Esophagus muscularis mucosa (tissue), 4 donors: ENCODE results near the gene KIF18B. TPM values are rescaled to one million over a fixed set of nuclear protein-coding genes. Genes with fewer than 3 reads are reported as not detected.

Source experiments
- DNase-seq: peaks from one replicate; pipeline ENCODE4 v3.0.0-alpha.2; 2017; ENCODE audit errors: extremely low spot score
- H3K27ac ChIP-seq, 4 donors: fragments of 200-600 bp; sonication (generic); replicated peaks in 1 of 4; 1 replicate in 3 of 4; 2 replicates in 1 of 4; pipeline ENCODE4 v1.5.1; 2016 to 2019; ENCODE audit warnings: mild to moderate bottlenecking in 1 of 4
- H3K27me3 ChIP-seq, 4 donors: fragments of 200-600 bp; sonication (generic); one replicate each; pipeline versions ENCODE4 v1.5.1 to v1.6.0; 2016 to 2019
- H3K36me3 ChIP-seq, 4 donors: fragments of 200-600 bp; sonication (generic); one replicate each; pipeline ENCODE4 v1.5.1; 2016 to 2019
- H3K4me1 ChIP-seq, 4 donors: fragments of 200-600 bp; sonication (generic); one replicate each; pipeline ENCODE4 v1.5.1; 2016 to 2019
- H3K4me3 ChIP-seq, 4 donors: fragments of 200-600 bp; sonication (generic); 1 replicate in 2 of 4; 2 replicates in 2 of 4; pipeline ENCODE4 v1.5.1; 2016 to 2019; ENCODE audit warnings: mild to moderate bottlenecking in 4 of 4, moderate library complexity in 1 of 4
- H3K9me3 ChIP-seq, 4 donors: fragments of 200-600 bp; sonication (generic); 1 replicate in 3 of 4; 2 replicates in 1 of 4; pipeline ENCODE4 v1.5.1; 2016 to 2019
- CTCF ChIP-seq, 3 experiments: fragments of 200-600 bp in 2 of 3; fragments of 450-650 bp in 1 of 3; sonication (generic) in 2 of 3; IDR thresholded peaks; one replicate each; pipeline ENCODE4 v1.5.1; 2017 to 2019; ENCODE audit warnings: antibody characterized with exemption in 3 of 3, mild to moderate bottlenecking in 2 of 3, moderate library complexity in 1 of 3
- EP300 ChIP-seq: sonication (generic); formaldehyde crosslinking; IDR thresholded peaks from one replicate; pipeline ENCODE4 v1.6.1; 2017; ENCODE audit warnings: antibody characterized with exemption
- POLR2A ChIP-seq: fragments of 450-650 bp; IDR thresholded peaks from one replicate; pipeline ENCODE4 v1.6.1; 2017; ENCODE audit warnings: antibody characterized with exemption, moderate library complexity, mild to moderate bottlenecking, low read depth
- POLR2AphosphoS5 ChIP-seq, 2 donors: sonication (generic); formaldehyde crosslinking; IDR thresholded peaks; one replicate each; pipeline ENCODE4 v1.6.1; 2017; ENCODE audit warnings: antibody characterized with exemption in 2 of 2
- WGBS: methylation state at CpG from one replicate; pipeline ENCODE4 v1.1.5; 2018; 5-methylcytosine and 5-hydroxymethylcytosine counted together
- intact Hi-C: fragments of 100-400 bp; cut with DNase I; formaldehyde crosslinking; loops from one replicate; pipeline ENCODE4 v1.15.1; 2023
- total RNA-seq, 4 donors: library from RNA; depleted of rRNA; stranded (reverse); fragments of >200 nt; gene quantifications; one replicate each; pipeline versions ENCODE4 v1.1.0 to v1.2.1, GENCODE V29; 2016

KIF18B gene
- total RNA-seq, 4 donors from 2014 or later = 0.17 TPM; not detected in 3

DNA sequence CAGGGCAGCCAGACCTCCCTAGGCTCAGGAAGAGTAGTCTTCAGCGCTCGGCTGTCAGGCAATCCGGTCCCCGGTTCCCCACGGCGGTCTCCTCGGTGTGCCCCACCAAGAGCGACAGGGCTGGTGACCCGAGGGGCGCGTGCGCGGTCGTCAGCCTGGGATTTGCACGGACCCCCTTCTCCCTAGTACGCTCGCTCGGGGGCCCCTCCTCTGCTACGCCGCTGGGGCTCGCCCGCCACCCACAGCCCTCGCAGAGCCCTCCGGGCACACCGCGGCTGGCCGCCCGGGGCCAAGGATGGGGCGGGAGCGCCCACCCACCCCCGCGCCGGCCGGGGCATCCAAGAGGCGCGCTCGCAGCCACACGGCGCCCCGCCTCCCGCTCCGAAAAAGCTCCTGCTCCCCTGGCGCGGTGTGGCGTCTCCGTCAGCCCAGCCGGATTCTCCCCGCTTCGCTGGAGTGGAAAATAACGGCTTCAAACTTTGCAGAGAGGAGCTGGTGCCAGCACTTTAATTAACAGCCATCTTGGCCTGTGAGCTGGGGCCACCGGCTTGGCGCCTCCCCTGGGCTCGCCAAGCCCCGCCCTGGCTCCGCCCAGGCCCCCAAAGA lies 22.7 kb upstream of the KIF18B start:
- Histone ChIP-seq H3K36me3 (no peaks in the 10 kb centered on the region), H3K27ac (peak overlapping the region; percentile 80 to 87 (median 86)), H3K9me3 (no peaks in the 10 kb centered on the region), H3K4me3 (peak overlapping the region; percentile 55 to 65 (median 59)), H3K4me1 (peaks cover 23 to 49% (median 47%) of the 10 kb centered on the region in 4 donors), H3K27me3 (peaks cover 8 to 36% (median 20%) of the 10 kb centered on the region in 4 donors)
- intact Hi-C loops = no loop called here
- 0% methylated on average over 5 of the region's 55 CpGs for WGBS
- DNase-seq = no peak
- TF ChIP-seq POLR2AphosphoS5 (IDR thresholded peaks at IDR 0.05) = peak; percentile 29 to 53
- TF ChIP-seq CTCF (IDR thresholded peaks at IDR 0.05) = peak in 1 of 3 experiments; percentile 9
- TF ChIP-seq POLR2A = no peak

DNA sequence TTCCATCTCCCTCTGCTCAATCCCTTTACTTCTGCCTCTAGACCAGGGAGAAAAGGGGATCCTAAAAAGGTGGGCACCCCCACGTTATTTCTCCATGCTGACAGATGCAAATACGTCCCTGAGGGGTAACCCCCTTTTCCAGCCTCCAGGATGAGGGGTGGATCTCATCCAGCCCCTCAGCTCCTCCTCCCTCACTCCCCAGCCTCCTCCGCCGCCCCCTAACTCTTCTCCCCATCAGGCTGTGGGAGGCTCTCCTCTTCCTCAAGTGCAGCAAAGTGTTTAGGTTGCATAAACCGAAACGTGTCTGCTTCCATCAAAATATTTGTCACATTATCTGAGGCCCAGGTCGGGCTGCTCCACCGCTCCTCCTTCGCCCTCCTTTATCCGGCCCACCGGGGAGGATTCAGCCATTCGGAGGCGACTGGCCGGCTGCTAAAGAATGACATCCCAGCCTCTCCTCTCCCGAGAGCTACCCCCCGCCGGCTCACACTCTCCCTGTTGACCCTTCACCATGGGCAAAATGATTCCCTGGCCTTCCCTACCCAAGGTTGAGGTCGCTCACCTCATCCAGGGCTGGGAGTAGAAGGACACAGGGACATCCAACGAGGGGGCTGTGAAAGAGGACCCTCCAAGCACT lies 21.7 kb upstream of the KIF18B start:
- peaks cover 23 to 49% (median 47%) of the 10 kb centered on the region in 4 donors for H3K4me1 ChIP-seq
- peak overlapping the region; percentile 55 to 65 (median 56) for H3K4me3 ChIP-seq
- DNase-seq = no peak
- no peaks in the 10 kb centered on the region for H3K9me3 ChIP-seq
- intact Hi-C loops = no loop called here
- H3K27me3 ChIP-seq = peaks cover 8 to 44% (median 21%) of the 10 kb centered on the region in 4 donors
- H3K36me3 ChIP-seq = no peaks in the 10 kb centered on the region
- peak overlapping the region in 3 of 4 donors; percentile 57 to 87 (median 80) for H3K27ac ChIP-seq
- WGBS = 69% methylated on average over 19 of the region's 19 CpGs
- TF ChIP-seq EP300 = no peak
- TF ChIP-seq POLR2AphosphoS5 (IDR thresholded peaks at IDR 0.05) = no peak
- no peak for TF ChIP-seq CTCF (IDR thresholded peaks at IDR 0.05)
- no peak for TF ChIP-seq POLR2A

DNA sequence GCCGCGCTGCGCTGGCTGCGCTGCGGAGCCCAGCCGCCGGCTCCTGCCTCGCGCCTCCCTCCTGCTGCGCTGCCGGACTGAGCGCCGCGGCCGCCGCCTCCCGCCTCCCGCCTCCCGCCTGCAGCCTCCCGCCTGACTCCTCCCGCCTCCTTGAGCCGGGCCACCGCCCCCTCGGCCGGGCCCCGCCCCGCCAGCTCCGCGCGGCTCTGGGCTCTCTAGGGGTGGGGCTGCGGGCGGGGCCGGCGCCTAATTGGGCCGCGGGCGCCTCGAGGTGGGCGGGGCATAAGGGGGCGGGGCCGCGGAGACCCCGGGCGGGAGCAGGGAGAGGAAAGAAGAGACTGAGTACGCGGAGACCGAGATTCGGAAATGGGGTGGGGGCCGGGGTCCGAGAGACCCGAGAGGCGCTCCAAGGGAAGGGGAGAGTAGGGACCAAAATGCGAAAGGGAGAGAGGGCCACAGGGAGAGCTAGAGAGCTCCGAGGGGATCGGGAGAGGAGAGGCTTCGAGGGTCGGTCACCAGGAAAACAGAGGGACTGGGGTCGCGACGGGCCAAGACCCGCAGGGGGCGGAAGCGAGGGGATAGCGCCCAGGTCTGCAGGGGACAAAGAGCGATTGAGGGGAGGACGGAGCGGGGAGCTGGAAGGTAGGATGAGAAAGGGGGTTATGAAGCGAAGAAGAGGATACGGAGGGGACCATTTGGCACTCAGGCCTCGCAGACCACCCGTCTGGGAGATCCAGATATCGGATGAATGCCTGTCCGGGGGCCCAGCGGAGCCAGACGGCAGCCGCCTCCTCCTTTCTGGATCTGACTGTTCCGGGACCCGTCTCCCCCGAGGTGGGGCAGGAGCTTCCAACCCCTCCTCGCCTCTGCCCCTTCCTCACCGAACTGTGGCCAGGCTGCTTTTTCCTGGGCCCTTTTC lies 20.9 kb upstream of the KIF18B start, which contains the start of gene C1QL1:
Gene C1QL1, minus strand, starts transcription at position 79 of the 919 bp plus-strand sequence. CDS start 255 bp downstream, outside the sequence.
- peak within 1 kb of the TSS in 3 of 4 donors; percentile 32 to 87 (median 57) for H3K27ac ChIP-seq
- no peaks in the 10 kb centered on the region for H3K9me3 ChIP-seq
- H3K36me3 ChIP-seq = no peaks in the 10 kb centered on the region
- no peak for TF ChIP-seq EP300
- TF ChIP-seq POLR2A = no peak
- peak in 1 of 3 experiments; percentile 23 for TF ChIP-seq CTCF (IDR thresholded peaks at IDR 0.05)
- TF ChIP-seq POLR2AphosphoS5 (IDR thresholded peaks at IDR 0.05) = peak; percentile 29 to 39
- peak within 1 kb of the TSS; percentile 55 to 61 (median 56) for H3K4me3 ChIP-seq
- WGBS = 9% methylated on average over 56 of the region's 81 CpGs
- DNase-seq = peak; percentile 94
- intact Hi-C loops = no loop called here
- H3K4me1 ChIP-seq = peaks cover 23 to 49% (median 47%) of the 10 kb centered on the region in 4 donors
- peaks cover 8 to 51% (median 21%) of the 10 kb centered on the region in 4 donors for H3K27me3 ChIP-seq

DNA sequence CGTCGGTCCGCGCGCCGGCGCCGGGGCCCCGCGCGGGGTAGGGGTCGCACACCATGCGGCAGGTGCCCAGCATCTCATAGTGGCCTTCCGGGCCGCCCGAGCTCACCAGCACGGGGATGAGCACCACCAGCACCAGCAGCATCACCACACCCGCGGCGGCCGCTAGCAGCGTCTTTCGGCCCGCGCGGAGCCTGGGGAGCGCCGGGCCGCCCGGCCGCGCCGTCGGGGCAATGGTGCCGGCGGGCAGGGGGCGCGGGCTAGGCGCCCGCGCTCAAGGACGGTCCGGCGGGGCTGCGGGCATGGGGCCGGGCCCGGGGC lies 20.3 kb upstream of the KIF18B start:
- no peak for DNase-seq
- no peaks in the 10 kb centered on the region for H3K36me3 ChIP-seq
- H3K4me3 ChIP-seq = peak overlapping the region; percentile 55 to 61 (median 56)
- peaks cover 8 to 57% (median 21%) of the 10 kb centered on the region in 4 donors for H3K27me3 ChIP-seq
- H3K27ac ChIP-seq = no peak overlapping the region
- TF ChIP-seq CTCF (IDR thresholded peaks at IDR 0.05) (no peak), EP300 (no peak), POLR2AphosphoS5 (IDR thresholded peaks at IDR 0.05) (no peak), POLR2A (no peak)
- no CpG with 5 or more reads among the region's 47 CpGs for WGBS
- H3K4me1 ChIP-seq = peaks cover 23 to 49% (median 47%) of the 10 kb centered on the region in 4 donors
- intact Hi-C loops = no loop called here
- no peaks in the 10 kb centered on the region for H3K9me3 ChIP-seq
